ENCODE data around the gene EPS8L2. TPM values are rescaled to one million over a fixed set of nuclear protein-coding genes. Genes with fewer than 3 reads are reported as not detected.

EPS8L2 gene
- total RNA-seq, result 7.7 TPM
- long read RNA-seq, transcript EPS8L2-201 (21 exons, 3,148 nt), result major isoform, 5 of 10 reads
- long read RNA-seq, partial matches to known transcripts, result 0 of 10 reads
- long read RNA-seq, other reads (novel, unspliced or antisense), result 5 of 10 reads

GRCh38 chr11:705646-706438, at the start of gene EPS8L2:
Gene EPS8L2, plus strand, starts transcription at chr11:706231. Its CDS starts 3,177 bp downstream, at chr11:709408.
- ATAC-seq (peak; percentile 6), DNase-seq (ENCODE audit: missing footprints) (no peak)
- intact Hi-C loops (cut with DNase I), result no loop called here

- intact Hi-C loops (cut with DNase I), result no loop called here
- ATAC-seq (no peak), DNase-seq (ENCODE audit: missing footprints) (no peak)
These were observed 49.6 kb upstream of the EPS8L2 start for GRCh38 chr11:656426-656825.

GRCh38 chr11:656866-657265, 49.2 kb upstream of the EPS8L2 start:
- DNase-seq (ENCODE audit: missing footprints) (no peak), ATAC-seq (no peak)
- intact Hi-C loops (cut with DNase I), result no loop called here

- DNase-seq (ENCODE audit: missing footprints), result no peak
- ATAC-seq, result no peak
- intact Hi-C loops (cut with DNase I), result no loop called here
These were observed 48.3 kb upstream of the EPS8L2 start for GRCh38 chr11:657691-658126.

DNA sequence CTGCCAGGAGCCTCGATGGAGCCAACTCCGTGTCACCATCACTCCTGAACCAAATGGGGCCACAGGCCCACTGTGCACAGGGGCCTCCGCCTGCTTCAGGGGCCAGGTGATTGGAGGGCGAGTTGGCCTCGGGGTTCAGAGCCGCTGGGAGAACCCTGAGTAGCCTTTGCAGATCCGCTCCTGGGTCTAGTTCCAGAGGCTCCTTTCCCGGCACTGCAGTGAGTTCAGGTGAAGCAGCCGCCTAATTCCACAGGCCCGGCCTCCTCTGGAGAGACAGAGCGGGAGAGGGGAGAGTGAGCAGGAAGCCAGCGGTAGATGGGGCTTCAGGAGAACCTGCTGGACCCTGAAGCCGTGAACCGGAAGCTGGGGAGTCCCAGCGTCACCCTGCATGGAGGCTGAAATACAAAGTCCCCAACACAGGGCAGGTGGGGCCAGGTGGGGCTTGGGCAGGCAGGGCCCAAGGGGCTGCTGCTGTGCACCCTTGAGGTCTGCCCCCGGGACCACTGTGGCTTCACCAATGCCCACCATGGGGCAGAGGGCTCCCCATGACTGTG, 46.4 kb upstream of the EPS8L2 start:
- ATAC-seq (no peak), DNase-seq (ENCODE audit: missing footprints) (no peak)
- intact Hi-C loops (cut with DNase I), result no loop called here

GRCh38 chr11:660281-660680, 45.8 kb upstream of the EPS8L2 start:
- intact Hi-C loops (cut with DNase I), result no loop called here
- ATAC-seq, result no peak
- DNase-seq (ENCODE audit: missing footprints), result no peak

GRCh38 chr11:660681-661444, 45.2 kb upstream of the EPS8L2 start:
- intact Hi-C loops (cut with DNase I), result no loop called here
- ATAC-seq, result no peak
- no peak for DNase-seq (ENCODE audit: missing footprints)

- peak; percentile 79 for DNase-seq (ENCODE audit: missing footprints)
- ATAC-seq, result peak; percentile 60
- intact Hi-C loops (cut with DNase I), result loop anchor here (2.0 kb wide), 1 partner anchor 66 kb away; no protein-coding TSS in a partner anchor
These were observed 43.2 kb upstream of the EPS8L2 start for GRCh38 chr11:662689-663274.

DNA sequence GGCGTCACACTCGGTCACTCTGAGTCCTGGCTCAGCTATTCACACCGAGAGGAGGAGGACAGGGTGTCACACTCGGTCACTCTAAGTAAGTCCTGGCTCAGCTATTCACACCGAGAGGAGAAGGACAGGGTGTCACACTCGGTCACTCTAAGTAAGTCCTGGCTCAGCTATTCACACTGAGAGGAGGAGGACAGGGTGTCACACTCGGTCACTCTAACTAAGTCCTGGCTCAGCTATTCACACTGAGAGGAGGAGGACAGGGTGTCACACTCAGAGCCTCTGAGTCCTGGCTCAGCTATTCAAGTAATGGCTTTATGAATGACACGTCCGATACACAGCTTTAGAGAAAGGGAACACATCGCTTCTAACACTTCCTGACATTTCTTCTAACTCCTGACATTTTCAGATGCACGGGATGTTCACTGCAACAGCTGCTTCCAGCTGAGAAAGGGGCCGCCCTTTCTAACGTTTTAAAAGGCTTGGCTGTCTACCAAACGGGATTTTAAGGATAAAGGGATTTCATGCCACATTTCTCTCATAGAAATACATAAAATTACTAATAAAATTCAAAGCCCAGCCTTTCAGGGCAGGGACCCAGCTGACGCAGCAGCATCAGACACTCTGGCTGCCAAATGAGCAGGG, 40.8 kb upstream of the EPS8L2 start:
- intact Hi-C loops (cut with DNase I), result no loop called here
- DNase-seq (ENCODE audit: missing footprints) (no peak), ATAC-seq (no peak)

DNA sequence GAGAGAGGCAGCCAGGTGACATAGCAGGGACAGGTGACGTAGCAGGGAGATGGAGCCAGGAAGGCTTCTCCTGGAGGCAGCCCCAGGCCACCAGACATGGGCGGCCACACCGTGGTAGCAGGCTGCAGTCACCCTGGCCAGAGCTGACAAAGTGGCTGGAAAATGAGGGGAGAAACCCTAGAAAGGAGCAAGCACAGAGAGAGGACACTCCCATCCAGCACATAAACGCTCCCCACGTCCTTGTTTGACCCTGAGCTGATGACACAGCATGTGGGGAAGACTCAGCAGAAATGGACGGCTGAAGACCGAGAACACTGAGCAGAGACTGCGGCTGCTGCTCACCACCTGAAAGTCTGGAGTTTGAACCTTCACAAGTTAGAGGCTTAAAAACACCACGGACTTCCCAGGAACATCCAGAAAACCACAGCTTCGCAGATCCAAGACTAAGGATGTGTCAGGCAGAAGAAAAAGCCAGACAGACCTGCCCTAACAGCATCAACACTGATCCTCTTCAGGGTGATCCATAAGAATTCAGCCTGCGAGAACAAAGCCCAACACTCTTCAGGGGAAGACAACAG, 40.2 kb upstream of the EPS8L2 start:
- intact Hi-C loops (cut with DNase I), result no loop called here
- DNase-seq (ENCODE audit: missing footprints) (no peak), ATAC-seq (peak; percentile 67)

- ATAC-seq (no peak), DNase-seq (ENCODE audit: missing footprints) (no peak)
- intact Hi-C loops (cut with DNase I), result no loop called here
These were observed 32.2 kb upstream of the EPS8L2 start for GRCh38 chr11:673866-674265.

GRCh38 chr11:674406-674805, 31.6 kb upstream of the EPS8L2 start:
- intact Hi-C loops (cut with DNase I), result no loop called here
- ATAC-seq (peak; percentile 10), DNase-seq (ENCODE audit: missing footprints) (no peak)

GRCh38 chr11:678297-678696, 27.7 kb upstream of the EPS8L2 start:
- ATAC-seq (no peak), DNase-seq (ENCODE audit: missing footprints) (no peak)
- intact Hi-C loops (cut with DNase I), result no loop called here

DNA sequence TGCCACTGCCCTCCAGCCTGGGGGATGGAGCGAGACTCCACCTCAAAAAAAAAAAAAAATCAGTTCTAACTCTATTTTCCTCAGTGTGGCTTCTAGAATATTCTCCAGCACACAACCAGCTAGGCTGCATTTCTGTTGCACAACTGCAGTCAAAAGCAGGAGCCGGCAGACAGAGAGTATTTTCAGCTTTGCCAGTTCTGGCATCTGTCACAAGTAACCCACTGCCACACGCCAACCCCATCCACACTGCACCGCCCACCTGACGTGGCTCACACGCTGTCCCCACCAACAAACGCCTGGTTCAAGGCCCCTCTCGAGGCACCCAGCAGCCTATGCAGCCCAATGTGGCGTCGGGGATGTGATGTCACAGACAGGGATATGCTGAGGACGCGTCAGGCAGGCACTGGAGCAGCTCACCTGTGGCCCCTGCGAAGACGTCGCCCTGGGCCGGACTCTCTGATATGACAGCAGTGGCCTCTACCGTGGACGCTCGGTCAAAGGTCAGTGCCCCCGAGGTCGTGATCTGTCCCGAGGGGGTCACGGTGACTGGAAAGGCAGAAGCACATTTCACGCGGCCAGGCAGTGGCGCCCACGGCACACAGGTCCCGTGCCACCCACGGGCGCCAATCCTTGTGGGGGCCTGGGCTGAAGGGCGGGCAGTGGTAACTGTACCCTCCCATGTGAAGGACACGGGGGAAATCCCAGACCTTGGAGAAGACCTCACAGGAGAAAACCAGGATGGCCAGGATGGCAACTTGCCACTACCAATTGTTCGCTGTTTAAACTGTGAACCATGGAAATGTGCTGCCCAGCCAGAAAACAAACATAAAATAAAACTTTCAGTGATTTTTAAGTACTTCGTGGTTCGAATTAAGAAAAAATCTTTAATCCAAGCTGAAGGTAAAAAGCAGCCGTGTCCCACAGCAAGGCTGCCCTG, 26.5 kb upstream of the EPS8L2 start:
- intact Hi-C loops (cut with DNase I), result no loop called here
- ATAC-seq (no peak), DNase-seq (ENCODE audit: missing footprints) (no peak)

DNA sequence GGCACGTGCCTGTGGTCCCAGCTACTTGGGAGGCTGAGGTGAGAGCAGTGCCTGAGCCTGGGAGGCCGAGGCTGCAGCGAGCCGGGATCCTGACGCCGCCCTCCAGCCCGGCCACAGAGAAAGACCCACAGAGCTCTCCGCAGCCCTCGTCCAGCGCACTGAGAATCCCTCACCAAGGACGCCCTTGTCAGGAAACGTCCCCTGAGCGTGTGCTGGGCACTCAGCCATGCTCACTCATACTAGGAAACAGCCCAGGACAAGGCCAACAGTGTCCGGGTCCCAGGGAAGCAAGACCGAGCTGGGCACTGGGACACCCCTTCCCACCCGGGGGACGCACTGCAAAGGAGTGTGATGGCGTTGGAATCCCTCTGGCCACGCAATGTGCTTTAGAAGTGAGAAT, 25.6 kb upstream of the EPS8L2 start:
- ATAC-seq (peak; percentile 83), DNase-seq (ENCODE audit: missing footprints) (no peak)
- intact Hi-C loops (cut with DNase I), result no loop called here

- DNase-seq (ENCODE audit: missing footprints), result no peak
- no peak for ATAC-seq
- intact Hi-C loops (cut with DNase I), result no loop called here
These were observed 25.1 kb upstream of the EPS8L2 start for GRCh38 chr11:680970-681369.

- DNase-seq (ENCODE audit: missing footprints) (no peak), ATAC-seq (no peak)
- intact Hi-C loops (cut with DNase I), result no loop called here
These were observed 19.4 kb upstream of the EPS8L2 start for GRCh38 chr11:686451-687243.
